Right hindlimb (tissue), 1 donor: ENCODE measurements around the gene LPAR6.
"Not testable (repeated sequence)": the region's sequence is repeated elsewhere in the genome, so short reads cannot be mapped to it uniquely, and the experiment has no call there.

ENCODE experiments used
- DNase-seq: peaks from one replicate; pipeline ENCODE4 v3.0.0-alpha.2; 2018

Gene LPAR6

GRCh38 chr13:48412881-48413351 is at the start of gene LPAR6:
Gene LPAR6 (minus strand): TSS chr13:48413113. CDS start chr13:48412423, 690 bp downstream.
- DNase-seq: peak; percentile 39

DNA sequence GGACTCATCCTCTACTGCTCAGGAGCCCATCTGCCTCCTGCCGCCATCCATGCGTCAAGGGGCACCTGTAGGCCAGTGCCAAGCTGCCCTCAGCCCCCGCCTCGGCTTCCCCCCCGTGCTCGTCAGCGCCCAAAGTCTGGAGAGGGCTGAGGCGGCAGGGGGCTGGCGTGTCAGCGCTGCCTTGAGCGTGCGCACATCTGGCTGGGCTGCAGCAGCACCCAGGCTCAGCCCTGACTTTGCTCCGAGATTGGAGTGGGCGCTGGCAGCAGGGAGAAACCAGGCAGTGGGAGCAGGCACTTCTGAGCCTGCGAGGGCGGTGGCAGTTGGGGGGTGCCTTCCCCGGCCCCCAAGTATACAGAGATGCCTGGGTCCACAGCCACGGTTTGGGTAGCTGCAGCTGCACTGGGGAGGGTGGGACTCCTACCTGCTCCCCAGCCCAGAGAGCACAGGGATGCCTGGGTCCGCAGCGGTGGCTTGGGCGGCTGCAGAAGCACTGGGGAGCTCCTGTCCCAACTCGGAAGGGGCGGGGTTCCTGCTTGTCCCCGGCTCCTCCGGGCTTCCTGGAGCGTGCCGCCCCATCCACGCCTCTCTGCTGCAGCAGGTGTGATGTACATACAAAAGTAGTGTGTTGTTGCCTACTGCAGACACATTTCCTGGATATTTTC is 44.8 kb upstream of the LPAR6 start:
- DNase-seq: no peak

DNA sequence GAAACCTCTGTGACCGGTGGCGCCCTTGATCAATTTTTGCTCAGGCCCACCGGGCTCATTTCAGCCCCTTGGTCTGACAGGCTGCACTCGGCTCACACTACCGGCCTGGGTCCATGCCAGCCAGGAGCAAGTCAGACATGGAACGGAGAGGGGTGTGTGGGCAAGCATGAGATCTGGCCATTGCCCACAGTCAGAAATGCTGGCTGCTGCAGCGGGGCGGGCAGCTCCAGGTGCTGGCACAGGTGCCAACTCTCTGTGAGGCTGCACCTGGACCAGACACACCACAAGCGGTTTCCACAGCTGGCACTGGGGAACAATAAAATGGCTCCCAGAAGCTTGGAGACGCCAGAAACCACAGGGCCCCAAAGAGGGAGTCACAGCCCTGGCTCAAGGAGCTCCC is 43.6 kb upstream of the LPAR6 start:
- DNase-seq: no peak

GRCh38 chr13:48451196-48451595 is 38.3 kb upstream of the LPAR6 start:
- not testable (repeated sequence) for DNase-seq

- no peak for DNase-seq
Measured at GRCh38 chr13:48449656-48450055, 36.7 kb upstream of the LPAR6 start.

- DNase-seq: no peak
Measured at GRCh38 chr13:48448959-48449614, 36.2 kb upstream of the LPAR6 start.

DNA sequence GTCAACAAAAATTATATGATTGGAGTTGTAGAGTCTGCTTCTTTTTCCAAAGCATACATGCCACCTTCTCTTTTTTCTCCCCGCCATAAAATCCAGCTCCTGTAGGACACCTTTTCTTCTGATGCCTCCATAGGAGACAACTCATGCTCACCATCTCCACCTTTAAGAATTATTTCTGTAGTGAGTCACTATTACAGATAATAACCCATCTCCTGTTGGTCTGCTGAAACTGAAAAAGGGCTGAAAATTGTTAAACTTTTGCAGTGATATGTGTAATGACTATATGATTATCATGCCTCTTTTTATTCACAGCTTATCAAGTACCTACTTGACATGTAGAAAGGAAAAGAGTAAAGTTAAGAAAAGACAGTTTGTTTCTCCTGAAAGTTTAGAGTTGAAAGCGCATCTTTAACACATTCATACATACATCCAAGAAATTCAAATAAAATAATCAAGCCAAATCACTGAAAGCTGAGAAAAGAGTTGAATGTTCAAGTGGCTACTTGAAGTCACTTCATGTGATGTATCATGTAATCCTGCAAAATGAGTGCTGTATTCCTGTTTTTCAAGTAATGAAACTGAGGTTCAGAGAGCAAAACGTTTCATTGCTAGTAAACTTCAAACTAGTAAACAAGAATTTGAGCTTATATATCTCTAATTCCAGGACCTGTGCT is 35.5 kb upstream of the LPAR6 start:
- DNase-seq: no peak

GRCh38 chr13:48446464-48446863 is 33.6 kb upstream of the LPAR6 start:
- no peak for DNase-seq

DNA sequence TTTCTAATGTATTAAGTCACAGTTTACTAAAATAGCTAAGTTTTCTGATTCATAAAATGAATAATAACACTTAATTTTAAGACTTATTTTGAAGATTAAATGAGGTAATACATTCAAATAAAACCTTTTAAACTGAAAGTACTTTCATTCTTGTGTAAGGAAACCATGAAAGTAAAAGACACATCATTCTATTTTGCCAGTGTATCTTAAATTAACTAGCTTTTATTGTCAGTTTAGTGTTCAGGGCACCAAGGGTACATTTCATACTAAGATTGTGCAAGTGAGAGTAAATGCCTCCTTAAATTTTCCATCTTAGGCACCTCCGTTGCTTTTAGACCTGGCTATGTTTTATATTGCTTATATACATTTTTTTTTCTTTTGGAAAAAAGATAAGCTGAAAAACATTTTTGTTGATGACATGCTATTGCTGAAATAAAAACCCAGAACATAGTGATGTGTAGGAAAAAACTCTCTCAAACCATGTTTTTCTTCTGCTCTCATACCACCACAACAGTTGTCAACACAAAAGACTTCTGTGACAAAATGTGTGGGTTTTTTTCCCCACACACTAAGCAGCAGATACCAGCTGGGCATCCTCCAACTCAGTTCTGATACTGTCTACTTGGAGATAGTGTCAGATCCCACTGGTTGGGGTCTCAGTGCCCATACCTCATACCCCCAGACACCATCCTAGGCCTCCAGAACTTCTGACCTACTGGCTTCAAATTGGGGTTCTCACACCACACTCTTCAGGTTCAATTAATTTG is 30.7 kb upstream of the LPAR6 start:
- no peak for DNase-seq

DNA sequence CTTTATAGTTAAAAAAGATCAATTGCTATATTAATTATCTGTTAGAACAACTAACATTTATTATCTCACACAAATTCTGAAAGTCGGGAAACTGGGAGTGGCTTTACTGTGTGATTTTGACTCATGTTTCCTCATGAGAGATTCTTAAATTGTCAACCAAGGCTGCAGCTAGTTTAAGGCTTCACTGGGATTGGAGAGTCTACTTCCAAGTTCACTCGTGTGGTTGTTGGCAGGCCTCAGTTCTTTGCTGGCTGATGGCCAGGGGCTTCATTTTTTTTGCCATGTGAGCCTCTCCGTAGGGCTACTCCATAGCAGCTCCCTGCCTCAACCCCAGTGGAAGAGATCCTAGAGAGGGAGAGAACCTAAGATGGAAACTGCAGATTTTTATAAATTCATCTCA is 24.5 kb upstream of the LPAR6 start:
- peak; percentile 63 for DNase-seq

DNA sequence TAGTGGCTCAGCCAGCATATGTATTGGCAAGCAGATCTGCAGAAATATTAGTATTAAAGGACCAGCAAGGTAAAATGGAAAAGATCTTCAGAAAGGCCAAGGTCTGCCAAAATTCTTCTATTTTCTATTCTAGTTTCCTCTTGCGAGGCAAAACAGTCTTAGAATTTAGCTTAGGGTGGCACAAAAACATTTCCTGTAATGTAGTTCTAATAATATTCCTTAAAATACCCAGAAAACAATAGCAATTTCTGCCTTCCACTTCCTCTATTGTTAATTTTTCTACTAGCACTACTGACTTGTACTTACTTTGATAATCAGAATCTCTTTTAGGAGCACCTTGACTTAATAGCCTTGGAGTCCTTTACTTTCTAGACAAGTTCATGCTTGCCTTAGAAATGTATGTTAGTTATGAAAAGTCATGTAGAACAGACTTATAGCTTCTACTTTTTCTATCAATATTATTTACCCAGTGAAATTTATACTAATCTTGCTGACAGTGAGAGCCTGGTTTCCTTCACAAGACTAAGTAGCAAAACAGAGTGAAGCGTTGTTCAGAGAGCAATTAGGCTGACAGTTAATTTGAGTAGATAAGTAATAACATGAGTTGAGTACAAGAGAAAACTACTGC is 23.9 kb upstream of the LPAR6 start:
- DNase-seq: no peak

GRCh38 chr13:48434200-48434599 is 21.3 kb upstream of the LPAR6 start:
- no peak for DNase-seq

DNA sequence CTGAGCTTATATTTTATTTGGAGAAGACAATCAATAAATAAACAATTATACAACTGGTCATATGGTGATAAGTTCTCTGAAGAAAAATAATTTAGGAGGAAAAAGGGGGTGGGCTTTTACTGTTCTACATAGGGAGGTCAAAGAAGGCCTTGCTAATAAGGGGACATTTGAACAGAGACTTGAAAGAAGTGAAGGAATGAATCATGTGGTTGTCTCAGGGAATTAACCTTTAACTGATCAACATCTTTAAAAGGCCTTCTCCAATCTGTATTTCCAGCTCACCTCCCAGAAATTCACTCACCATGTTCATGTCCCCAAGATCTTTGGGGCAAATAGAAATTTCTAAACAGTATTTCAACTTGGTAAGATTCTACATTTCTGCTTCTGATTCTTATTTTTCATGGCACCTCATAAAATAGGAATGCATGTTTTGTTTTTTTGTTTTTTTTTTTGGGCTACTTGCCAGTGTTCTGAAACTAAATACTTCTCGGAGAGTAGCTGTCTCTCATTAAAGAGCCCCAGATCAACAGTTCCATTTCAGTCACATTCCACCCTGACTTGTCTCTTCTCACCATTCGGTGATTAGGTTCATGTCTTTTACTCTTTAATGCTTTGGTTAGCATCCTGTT is 19.2 kb upstream of the LPAR6 start:
- no peak for DNase-seq

- no peak for DNase-seq
Measured at GRCh38 chr13:48431431-48431830, 18.5 kb upstream of the LPAR6 start.

- no peak for DNase-seq
Measured at GRCh38 chr13:48429886-48430285, 17.0 kb upstream of the LPAR6 start.

DNA sequence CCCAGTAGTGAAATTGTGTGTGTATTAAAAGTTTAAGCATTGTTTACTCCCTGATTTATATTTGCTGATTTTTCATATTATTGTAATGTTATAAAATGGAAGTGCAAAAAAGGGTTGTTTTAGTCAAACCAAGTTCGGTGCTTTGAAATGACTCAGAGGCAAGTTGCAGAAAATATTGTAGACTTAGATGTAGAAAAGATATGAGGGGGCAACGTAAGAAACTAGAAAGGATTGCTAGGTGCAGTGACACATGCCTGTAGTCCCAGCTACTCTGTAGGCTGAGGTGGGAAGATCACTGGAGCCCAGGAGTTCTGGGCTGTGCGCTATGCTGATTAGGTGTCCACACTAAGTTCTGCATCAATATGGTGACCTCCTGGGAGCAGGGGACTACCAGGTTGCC is 16.1 kb upstream of the LPAR6 start:
- DNase-seq: no peak

DNA sequence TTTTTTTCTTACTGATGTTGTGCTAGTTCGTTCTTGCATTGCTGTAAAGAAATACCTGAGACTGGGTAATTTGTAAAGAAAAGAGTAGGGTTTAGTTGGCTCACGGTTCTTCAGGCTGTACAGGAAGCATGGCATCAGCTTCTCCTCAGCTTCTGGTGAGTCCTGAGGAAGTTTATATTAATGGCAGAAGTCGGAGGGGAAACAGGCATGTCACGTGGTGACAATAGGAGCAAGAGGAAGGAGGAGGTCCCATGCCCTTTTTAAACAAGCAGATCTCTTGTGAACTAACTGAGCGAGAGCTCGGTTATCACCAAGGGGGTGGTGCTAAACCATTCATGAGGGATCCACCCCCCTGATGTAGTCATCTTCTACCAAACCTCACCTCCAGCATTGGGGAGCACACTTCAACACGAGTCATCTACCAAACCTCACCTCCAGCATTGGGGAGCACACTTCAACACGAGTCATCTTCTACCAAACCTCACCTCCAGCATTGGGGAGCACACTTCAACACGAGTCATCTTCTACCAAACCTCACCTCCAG is 13.9 kb upstream of the LPAR6 start:
- not testable (repeated sequence) for DNase-seq

- DNase-seq: no peak
Measured at GRCh38 chr13:48426052-48426451, 13.1 kb upstream of the LPAR6 start.

GRCh38 chr13:48424212-48424611 is 11.3 kb upstream of the LPAR6 start:
- DNase-seq: no peak

- DNase-seq: not testable (repeated sequence)
Measured at GRCh38 chr13:48422003-48422402, 9.1 kb upstream of the LPAR6 start.

GRCh38 chr13:48415516-48415915 is 2.6 kb upstream of the LPAR6 start:
- DNase-seq: no peak

GRCh38 chr13:48414501-48414900 is 1.6 kb upstream of the LPAR6 start:
- DNase-seq: no peak
